HepG2 (cell line): ENCODE data around the gene KLKB1. TPM values are rescaled to one million over a fixed set of nuclear protein-coding genes. Genes with fewer than 3 reads are reported as not detected.

Experiments used
- HDAC1 ChIP-seq: sonication (generic); formaldehyde crosslinking; IDR thresholded peaks from 2 replicates; pipeline ENCODE4 v1.5.1; 2020; ENCODE audit warnings: mild to moderate bottlenecking, missing genetic modification reagents
- JARID2 ChIP-seq: sonication (generic); formaldehyde crosslinking; IDR thresholded peaks from 2 replicates; pipeline ENCODE4 v1.8.1; 2023; ENCODE audit warnings: missing genetic modification reagents, inconsistent platforms; ENCODE audit not compliant: insufficient replicate concordance
- SRY ChIP-seq: sonication (generic); formaldehyde crosslinking; IDR thresholded peaks from 2 replicates; pipeline ENCODE4 v1.8.0; 2022; ENCODE audit warnings: mild to moderate bottlenecking, missing genetic modification reagents
- ZNF205 ChIP-seq: IDR thresholded peaks from 2 replicates; pipeline ENCODE4 v1.6.1; 2018; ENCODE audit warnings: missing biosample characterization, missing genetic modification reagents
- ZNF446 ChIP-seq: sonication (generic); formaldehyde crosslinking; IDR thresholded peaks from 2 replicates; pipeline ENCODE4 v1.5.0; 2020; ENCODE audit warnings: mild to moderate bottlenecking, missing genetic modification reagents
- polyA plus RNA-seq, 8 experiments: library from polyadenylated mRNA; depleted of rRNA in 3 of 8; stranded (reverse) in 7 of 8; unstranded in 1 of 8; fragments of >200 nt; fragmentation: Illumina TruSeq in 4 of 8; extraction: Trizol in 4 of 8; gene quantifications; 2 replicates each; pipeline versions ENCODE4 v1.2.1 to v1.2.3, GENCODE V29; 2011 to 2016; ENCODE audit warnings: low read depth in 4 of 8, missing spikeins in 1 of 8, mixed read lengths in 1 of 8; ENCODE audit not compliant: insufficient read depth in 1 of 8
- total RNA-seq, 5 experiments: library from RNA; depleted of rRNA; stranded (reverse); fragments of >200 nt; fragmentation: Illumina TruSeq; extraction: Trizol; gene quantifications; 2 replicates each; pipeline ENCODE4 v1.2.3, GENCODE V29; 2016; ENCODE audit warnings: low read depth in 1 of 5
- TF ChIP-seq, protein P1 (sequence below): sonication (generic); formaldehyde crosslinking; IDR thresholded peaks from 2 replicates; pipeline ENCODE4 v1.4.0; 2020; ENCODE audit warnings: missing genetic modification reagents, mild to moderate bottlenecking, borderline replicate concordance
- TF ChIP-seq, protein P2 (sequence below): IDR thresholded peaks from 2 replicates; pipeline ENCODE4 v1.6.1; 2018; ENCODE audit warnings: missing genetic modification reagents
- TF ChIP-seq, protein P3 (sequence below): sonication (generic); formaldehyde crosslinking; IDR thresholded peaks from 2 replicates; pipeline ENCODE4 v1.5.1; 2020; ENCODE audit warnings: missing genetic modification reagents, mild to moderate bottlenecking, borderline replicate concordance
- TF ChIP-seq, protein P4 (sequence below): IDR thresholded peaks from 2 replicates; pipeline ENCODE4 v1.6.1; 2012; ENCODE audit warnings: inconsistent platforms
- TF ChIP-seq, protein P5 (sequence below): sonication (generic); formaldehyde crosslinking; IDR thresholded peaks from 2 replicates; pipeline ENCODE4 v1.5.0; 2020; ENCODE audit warnings: mild to moderate bottlenecking, missing genetic modification reagents
- TF ChIP-seq, protein P6 (sequence below): sonication (generic); formaldehyde crosslinking; IDR thresholded peaks from 2 replicates; pipeline ENCODE4 v1.5.1; 2020; ENCODE audit warnings: missing genetic modification reagents, mild to moderate bottlenecking, borderline replicate concordance
- TF ChIP-seq, protein P7 (sequence below): sonication (generic); formaldehyde crosslinking; IDR thresholded peaks from 2 replicates; pipeline ENCODE4 v1.5.1; 2020; ENCODE audit warnings: missing genetic modification reagents, mild to moderate bottlenecking, borderline replicate concordance

KLKB1 gene
- total and polyA plus RNA-seq, 2 of the 13 experiments (the other 11 are each of a cell fraction or from before 2014, with no cell fraction given), result 0.26 to 0.49 TPM

DNA sequence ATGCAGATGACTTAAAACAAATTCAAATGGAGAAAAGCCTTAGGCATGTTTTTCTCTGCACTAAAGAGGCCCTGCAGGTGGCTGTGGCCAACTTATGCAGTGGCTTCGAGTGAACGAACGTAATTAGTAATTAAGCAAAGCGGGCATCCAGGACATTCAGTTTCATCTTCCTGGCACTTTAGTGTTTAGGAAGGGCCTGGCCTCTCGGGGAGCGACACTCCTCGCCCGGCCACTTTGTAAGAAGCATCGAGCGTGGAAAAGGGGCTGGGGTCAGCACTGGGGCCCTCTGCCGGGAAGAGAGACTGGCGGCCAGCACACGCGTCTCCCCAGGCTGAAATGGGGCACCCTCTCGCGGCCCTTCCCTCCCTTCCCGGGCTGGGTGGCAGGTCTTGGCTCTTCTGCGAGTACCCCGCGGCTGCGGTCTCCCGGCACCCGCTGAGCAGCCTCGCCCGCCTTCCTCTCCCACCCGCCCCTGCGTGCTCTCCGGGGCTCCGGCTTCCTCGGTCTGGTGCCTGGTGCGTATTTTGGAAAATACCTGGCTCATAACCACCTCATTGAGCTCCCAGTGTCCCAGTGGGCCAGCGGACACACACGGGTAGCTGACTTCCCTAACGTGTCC lies 36.6 kb upstream of the KLKB1 start (continued):
- TF ChIP-seq, protein P1, sequence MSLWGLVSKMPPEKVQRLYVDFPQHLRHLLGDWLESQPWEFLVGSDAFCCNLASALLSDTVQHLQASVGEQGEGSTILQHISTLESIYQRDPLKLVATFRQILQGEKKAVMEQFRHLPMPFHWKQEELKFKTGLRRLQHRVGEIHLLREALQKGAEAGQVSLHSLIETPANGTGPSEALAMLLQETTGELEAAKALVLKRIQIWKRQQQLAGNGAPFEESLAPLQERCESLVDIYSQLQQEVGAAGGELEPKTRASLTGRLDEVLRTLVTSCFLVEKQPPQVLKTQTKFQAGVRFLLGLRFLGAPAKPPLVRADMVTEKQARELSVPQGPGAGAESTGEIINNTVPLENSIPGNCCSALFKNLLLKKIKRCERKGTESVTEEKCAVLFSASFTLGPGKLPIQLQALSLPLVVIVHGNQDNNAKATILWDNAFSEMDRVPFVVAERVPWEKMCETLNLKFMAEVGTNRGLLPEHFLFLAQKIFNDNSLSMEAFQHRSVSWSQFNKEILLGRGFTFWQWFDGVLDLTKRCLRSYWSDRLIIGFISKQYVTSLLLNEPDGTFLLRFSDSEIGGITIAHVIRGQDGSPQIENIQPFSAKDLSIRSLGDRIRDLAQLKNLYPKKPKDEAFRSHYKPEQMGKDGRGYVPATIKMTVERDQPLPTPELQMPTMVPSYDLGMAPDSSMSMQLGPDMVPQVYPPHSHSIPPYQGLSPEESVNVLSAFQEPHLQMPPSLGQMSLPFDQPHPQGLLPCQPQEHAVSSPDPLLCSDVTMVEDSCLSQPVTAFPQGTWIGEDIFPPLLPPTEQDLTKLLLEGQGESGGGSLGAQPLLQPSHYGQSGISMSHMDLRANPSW (CRISPR knock-in tag), result 0 out of 2 replicates have a peak, but pooled peaks have one; percentile 33
- TF ChIP-seq, protein P2, sequence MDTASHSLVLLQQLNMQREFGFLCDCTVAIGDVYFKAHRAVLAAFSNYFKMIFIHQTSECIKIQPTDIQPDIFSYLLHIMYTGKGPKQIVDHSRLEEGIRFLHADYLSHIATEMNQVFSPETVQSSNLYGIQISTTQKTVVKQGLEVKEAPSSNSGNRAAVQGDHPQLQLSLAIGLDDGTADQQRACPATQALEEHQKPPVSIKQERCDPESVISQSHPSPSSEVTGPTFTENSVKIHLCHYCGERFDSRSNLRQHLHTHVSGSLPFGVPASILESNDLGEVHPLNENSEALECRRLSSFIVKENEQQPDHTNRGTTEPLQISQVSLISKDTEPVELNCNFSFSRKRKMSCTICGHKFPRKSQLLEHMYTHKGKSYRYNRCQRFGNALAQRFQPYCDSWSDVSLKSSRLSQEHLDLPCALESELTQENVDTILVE (CRISPR knock-in tag), result no peak
- no peak for TF ChIP-seq JARID2 (CRISPR knock-in tag)
- TF ChIP-seq ZNF205 (CRISPR knock-in tag), result 0 out of 2 replicates have a peak, but pooled peaks have one; percentile 48
- peak; percentile 74; the same call in 1 of the 2 replicates for TF ChIP-seq SRY (CRISPR knock-in tag)
- TF ChIP-seq, protein P3, sequence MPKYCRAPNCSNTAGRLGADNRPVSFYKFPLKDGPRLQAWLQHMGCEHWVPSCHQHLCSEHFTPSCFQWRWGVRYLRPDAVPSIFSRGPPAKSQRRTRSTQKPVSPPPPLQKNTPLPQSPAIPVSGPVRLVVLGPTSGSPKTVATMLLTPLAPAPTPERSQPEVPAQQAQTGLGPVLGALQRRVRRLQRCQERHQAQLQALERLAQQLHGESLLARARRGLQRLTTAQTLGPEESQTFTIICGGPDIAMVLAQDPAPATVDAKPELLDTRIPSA (CRISPR knock-in tag), result peak; percentile 58; the same call in 1 of the 2 replicates
- TF ChIP-seq ZNF446 (CRISPR knock-in tag), result 0 out of 2 replicates have a peak, but pooled peaks have one; percentile 5
- TF ChIP-seq, protein P4, sequence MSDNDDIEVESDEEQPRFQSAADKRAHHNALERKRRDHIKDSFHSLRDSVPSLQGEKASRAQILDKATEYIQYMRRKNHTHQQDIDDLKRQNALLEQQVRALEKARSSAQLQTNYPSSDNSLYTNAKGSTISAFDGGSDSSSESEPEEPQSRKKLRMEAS, result 0 out of 2 replicates have a peak, but pooled peaks have one; percentile 14
- peak; percentile 15 for TF ChIP-seq HDAC1
- TF ChIP-seq, protein P5, sequence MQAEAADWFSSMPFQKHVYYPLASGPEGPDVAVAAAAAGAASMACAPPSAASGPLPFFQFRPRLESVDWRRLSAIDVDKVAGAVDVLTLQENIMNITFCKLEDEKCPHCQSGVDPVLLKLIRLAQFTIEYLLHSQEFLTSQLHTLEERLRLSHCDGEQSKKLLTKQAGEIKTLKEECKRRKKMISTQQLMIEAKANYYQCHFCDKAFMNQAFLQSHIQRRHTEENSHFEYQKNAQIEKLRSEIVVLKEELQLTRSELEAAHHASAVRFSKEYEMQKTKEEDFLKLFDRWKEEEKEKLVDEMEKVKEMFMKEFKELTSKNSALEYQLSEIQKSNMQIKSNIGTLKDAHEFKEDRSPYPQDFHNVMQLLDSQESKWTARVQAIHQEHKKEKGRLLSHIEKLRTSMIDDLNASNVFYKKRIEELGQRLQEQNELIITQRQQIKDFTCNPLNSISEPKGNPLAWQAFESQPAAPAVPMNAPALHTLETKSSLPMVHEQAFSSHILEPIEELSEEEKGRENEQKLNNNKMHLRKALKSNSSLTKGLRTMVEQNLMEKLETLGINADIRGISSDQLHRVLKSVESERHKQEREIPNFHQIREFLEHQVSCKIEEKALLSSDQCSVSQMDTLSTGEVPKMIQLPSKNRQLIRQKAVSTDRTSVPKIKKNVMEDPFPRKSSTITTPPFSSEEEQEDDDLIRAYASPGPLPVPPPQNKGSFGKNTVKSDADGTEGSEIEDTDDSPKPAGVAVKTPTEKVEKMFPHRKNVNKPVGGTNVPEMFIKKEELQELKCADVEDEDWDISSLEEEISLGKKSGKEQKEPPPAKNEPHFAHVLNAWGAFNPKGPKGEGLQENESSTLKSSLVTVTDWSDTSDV (CRISPR knock-in tag), result 0 out of 2 replicates have a peak, but pooled peaks have one; percentile 38
- TF ChIP-seq, protein P6, sequence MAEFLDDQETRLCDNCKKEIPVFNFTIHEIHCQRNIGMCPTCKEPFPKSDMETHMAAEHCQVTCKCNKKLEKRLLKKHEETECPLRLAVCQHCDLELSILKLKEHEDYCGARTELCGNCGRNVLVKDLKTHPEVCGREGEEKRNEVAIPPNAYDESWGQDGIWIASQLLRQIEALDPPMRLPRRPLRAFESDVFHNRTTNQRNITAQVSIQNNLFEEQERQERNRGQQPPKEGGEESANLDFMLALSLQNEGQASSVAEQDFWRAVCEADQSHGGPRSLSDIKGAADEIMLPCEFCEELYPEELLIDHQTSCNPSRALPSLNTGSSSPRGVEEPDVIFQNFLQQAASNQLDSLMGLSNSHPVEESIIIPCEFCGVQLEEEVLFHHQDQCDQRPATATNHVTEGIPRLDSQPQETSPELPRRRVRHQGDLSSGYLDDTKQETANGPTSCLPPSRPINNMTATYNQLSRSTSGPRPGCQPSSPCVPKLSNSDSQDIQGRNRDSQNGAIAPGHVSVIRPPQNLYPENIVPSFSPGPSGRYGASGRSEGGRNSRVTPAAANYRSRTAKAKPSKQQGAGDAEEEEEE (CRISPR knock-in tag), result 0 out of 2 replicates have a peak, but pooled peaks have one; percentile 33
- TF ChIP-seq, protein P7, sequence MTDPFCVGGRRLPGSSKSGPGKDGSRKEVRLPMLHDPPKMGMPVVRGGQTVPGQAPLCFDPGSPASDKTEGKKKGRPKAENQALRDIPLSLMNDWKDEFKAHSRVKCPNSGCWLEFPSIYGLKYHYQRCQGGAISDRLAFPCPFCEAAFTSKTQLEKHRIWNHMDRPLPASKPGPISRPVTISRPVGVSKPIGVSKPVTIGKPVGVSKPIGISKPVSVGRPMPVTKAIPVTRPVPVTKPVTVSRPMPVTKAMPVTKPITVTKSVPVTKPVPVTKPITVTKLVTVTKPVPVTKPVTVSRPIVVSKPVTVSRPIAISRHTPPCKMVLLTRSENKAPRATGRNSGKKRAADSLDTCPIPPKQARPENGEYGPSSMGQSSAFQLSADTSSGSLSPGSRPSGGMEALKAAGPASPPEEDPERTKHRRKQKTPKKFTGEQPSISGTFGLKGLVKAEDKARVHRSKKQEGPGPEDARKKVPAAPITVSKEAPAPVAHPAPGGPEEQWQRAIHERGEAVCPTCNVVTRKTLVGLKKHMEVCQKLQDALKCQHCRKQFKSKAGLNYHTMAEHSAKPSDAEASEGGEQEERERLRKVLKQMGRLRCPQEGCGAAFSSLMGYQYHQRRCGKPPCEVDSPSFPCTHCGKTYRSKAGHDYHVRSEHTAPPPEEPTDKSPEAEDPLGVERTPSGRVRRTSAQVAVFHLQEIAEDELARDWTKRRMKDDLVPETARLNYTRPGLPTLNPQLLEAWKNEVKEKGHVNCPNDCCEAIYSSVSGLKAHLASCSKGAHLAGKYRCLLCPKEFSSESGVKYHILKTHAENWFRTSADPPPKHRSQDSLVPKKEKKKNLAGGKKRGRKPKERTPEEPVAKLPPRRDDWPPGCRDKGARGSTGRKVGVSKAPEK (CRISPR knock-in tag), result peak; percentile 92; the same call in 1 of the 2 replicates
